GM18909 (cell line): ENCODE data around the gene FOXG1.

Experiments used
- ATAC-seq: cut with Tn5 transposase; IDR thresholded peaks from one replicate; pipeline ENCODE4 v1.9.1; 2021; ENCODE audit warnings: mild to moderate bottlenecking; ENCODE audit not compliant: unreplicated experiment, poor library complexity

Gene FOXG1

GRCh38 chr14:28774764-28775735, 8.5 kb downstream of the FOXG1 start:
- ATAC-seq, result no peak

- no peak for ATAC-seq
Measured at GRCh38 chr14:28776482-28777266, 10.1 kb downstream of the FOXG1 start.

- no peak for ATAC-seq
Measured at GRCh38 chr14:28777471-28778137, 11.0 kb downstream of the FOXG1 start.

- ATAC-seq, result no peak
Measured at GRCh38 chr14:28778138-28779117, 11.8 kb downstream of the FOXG1 start.

GRCh38 chr14:28779456-28779855, 12.9 kb downstream of the FOXG1 start:
- no peak for ATAC-seq

GRCh38 chr14:28780843-28781820, 14.5 kb downstream of the FOXG1 start:
- ATAC-seq, result no peak

GRCh38 chr14:28782301-28782700, 15.7 kb downstream of the FOXG1 start:
- ATAC-seq, result no peak

- ATAC-seq, result no peak
Measured at GRCh38 chr14:28783664-28784063, 17.1 kb downstream of the FOXG1 start.

GRCh38 chr14:28784096-28785048, 17.8 kb downstream of the FOXG1 start:
- no peak for ATAC-seq

- ATAC-seq, result peak; percentile 53
Measured at GRCh38 chr14:28785096-28785952, 18.7 kb downstream of the FOXG1 start.

- no peak for ATAC-seq
Measured at GRCh38 chr14:28807518-28807917, 40.9 kb downstream of the FOXG1 start.

- no peak for ATAC-seq
Measured at GRCh38 chr14:28813810-28814209, 47.2 kb downstream of the FOXG1 start.
